HepG2 (cell line): ENCODE measurements around the gene NEU4.

Source experiments
- EZH2 ChIP-seq: conservative IDR thresholded peaks from 2 replicates; pipeline ENCODE4 v1.6.1; 2012; ENCODE audit warnings: mild to moderate bottlenecking, low read depth, low read length, moderate library complexity
- IKZF1 ChIP-seq: fragments of 450-650 bp; IDR thresholded peaks from 2 replicates; pipeline ENCODE4 v1.7.1; 2016
- NFE2 ChIP-seq: sonication (generic); formaldehyde crosslinking; IDR thresholded peaks from 2 replicates; pipeline ENCODE4 v1.4.0; 2020; ENCODE audit warnings: missing genetic modification reagents
- ZNF503 ChIP-seq: sonication (generic); formaldehyde crosslinking; IDR thresholded peaks from 2 replicates; pipeline ENCODE4 v1.4.0; 2020; ENCODE audit warnings: missing genetic modification reagents

- TF ChIP-seq NFE2 (CRISPR knock-in tag) (no peak), ZNF503 (no peak), IKZF1 (no peak), EZH2 (no peak)
These were observed 26.6 kb downstream of the NEU4 start for GRCh38 chr2:241835611-241836010.
